Measurements from ENCODE around the gene SPTLC3. TPM values are rescaled to one million over a fixed set of nuclear protein-coding genes. Genes with fewer than 3 reads are reported as not detected.
A peak's percentile ranks its signal among the peaks of the same experiment; 100 is the strongest.

SPTLC3 gene
- total and polyA plus RNA-seq, 5 donors = 4.2 to 16.9 (median 13.1) TPM

DNA sequence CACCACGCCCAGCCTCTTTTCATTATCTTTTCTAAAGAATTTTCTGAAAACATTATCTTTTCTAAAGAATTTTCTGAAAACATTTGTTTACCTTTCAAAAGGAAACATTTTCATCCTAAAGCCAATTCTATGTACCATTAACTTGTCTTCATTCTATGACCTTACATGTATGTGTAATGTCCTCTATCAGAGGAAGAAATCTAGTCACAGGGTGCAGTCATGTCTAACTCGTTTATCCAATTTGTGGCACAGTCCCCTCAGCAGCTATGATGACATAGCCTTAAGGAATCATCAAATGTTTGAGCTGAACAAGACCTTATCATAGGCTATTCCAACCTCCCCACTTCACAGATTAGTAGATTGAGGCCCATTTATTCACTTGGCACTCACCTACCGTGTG lies 21.5 kb upstream of the SPTLC3 start:
- no peak for DNase-seq
- Histone ChIP-seq H3K27ac (ENCODE audit: low read length) (no peak overlapping the region), H3K4me1 (ENCODE audit: control insufficient read depth, insufficient read depth, low read length) (no peaks in the 10 kb centered on the region), H3K9me3 (ENCODE audit: control insufficient read depth, low read length) (no peaks in the 10 kb centered on the region), H3K4me3 (ENCODE audit: low read length) (no peak overlapping the region), H3K27me3 (ENCODE audit: control insufficient read depth, insufficient read depth) (no peaks in the 10 kb centered on the region)
- intact Hi-C loops (cut with DNase I) = no loop called here
- ATAC-seq = no peak
- 73% methylated on average over 3 of the region's 3 CpGs for WGBS

DNA sequence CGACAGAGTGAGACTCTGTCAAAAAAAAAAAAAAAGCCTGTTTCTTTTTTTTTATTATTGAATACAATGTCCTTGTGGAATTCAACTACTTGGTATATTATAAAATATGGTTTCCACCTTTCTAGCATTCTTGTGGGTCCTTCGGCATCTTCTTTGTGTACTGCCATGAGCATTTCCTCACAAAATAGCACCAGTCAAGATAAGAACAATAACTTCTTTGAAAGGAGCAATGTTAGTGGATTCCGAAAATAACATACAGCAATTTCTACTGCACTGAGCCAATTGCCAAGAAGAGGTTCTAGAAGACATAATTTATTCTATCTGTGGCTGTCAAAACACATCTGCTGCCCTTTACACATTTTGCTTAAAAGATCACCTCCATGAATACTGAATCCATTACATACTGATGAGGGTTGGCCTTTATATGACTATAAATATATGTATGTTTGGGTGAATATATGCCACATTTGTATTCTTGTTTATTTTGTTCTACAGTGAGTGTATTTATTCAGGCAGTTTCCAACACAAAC lies 19.1 kb upstream of the SPTLC3 start:
- H3K9me3 ChIP-seq (ENCODE audit: control insufficient read depth, low read length) = no peaks in the 10 kb centered on the region
- H3K4me1 ChIP-seq (ENCODE audit: control insufficient read depth, insufficient read depth, low read length) = no peaks in the 10 kb centered on the region
- intact Hi-C loops (cut with DNase I) = no loop called here
- no peak for DNase-seq
- no peaks in the 10 kb centered on the region for H3K27me3 ChIP-seq (ENCODE audit: control insufficient read depth, insufficient read depth)
- 72% methylated on average over 3 of the region's 3 CpGs for WGBS
- no peak for ATAC-seq
- no peak overlapping the region for H3K27ac ChIP-seq (ENCODE audit: low read length)
- no peak overlapping the region for H3K4me3 ChIP-seq (ENCODE audit: low read length)

DNA sequence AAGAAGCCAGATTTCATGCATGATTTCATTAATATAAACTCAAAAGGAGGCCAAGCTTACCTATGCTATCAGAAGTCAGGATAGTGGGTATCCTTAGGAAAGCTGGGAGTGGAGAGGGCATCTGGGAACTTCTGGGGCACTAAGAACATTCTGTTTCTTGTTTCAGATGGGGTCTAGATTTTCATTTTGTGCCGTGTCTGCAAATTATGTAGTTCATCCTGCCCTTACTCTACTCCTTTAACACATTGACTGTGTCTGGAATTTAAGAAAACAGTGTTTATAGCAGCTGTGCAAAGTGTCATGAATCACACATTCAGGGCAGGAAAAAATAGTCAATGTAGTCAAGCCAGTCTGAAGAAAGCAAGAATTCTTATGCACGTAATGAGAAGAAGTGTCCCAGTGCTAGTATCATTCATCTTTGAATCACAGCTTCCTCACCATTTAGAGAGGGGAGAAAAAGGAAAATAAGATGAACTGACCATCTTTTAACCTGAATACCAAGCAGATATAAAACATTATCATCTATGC lies 11.6 kb upstream of the SPTLC3 start:
- H3K27me3 ChIP-seq (ENCODE audit: control insufficient read depth, insufficient read depth) = no peaks in the 10 kb centered on the region
- no peak for ATAC-seq
- H3K27ac ChIP-seq (ENCODE audit: low read length) = no peak overlapping the region
- no peak overlapping the region for H3K4me3 ChIP-seq (ENCODE audit: low read length)
- intact Hi-C loops (cut with DNase I) = no loop called here
- no peaks in the 10 kb centered on the region for H3K4me1 ChIP-seq (ENCODE audit: control insufficient read depth, insufficient read depth, low read length)
- H3K9me3 ChIP-seq (ENCODE audit: control insufficient read depth, low read length) = no peaks in the 10 kb centered on the region
- 72% methylated on average over 2 of the region's 2 CpGs for WGBS
- DNase-seq = no peak

DNA sequence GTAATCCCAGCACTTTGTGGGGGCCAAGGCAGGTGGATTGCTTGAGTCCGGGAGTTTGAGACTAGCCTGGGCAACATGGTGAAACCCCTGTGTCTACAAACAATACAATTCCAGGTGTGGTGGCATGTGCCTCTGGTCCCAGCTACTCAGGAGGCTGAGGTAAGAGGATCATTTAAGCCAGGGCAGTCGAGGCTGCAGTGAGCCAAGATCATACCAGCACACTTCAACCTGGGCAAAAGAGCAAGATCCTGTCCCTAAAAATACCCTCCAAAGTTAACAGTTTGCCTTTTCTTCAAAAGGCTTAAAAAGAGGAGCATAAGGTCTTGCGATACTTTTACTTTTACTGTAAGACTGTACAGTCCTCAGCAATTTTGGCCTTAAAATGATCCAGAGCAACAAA lies 10.7 kb upstream of the SPTLC3 start:
- no peak overlapping the region for H3K4me3 ChIP-seq (ENCODE audit: low read length)
- intact Hi-C loops (cut with DNase I) = no loop called here
- H3K27me3 ChIP-seq (ENCODE audit: control insufficient read depth, insufficient read depth) = no peaks in the 10 kb centered on the region
- H3K9me3 ChIP-seq (ENCODE audit: control insufficient read depth, low read length) = no peaks in the 10 kb centered on the region
- DNase-seq = no peak
- H3K27ac ChIP-seq (ENCODE audit: low read length) = no peak overlapping the region
- 86% methylated on average over 3 of the region's 3 CpGs for WGBS
- no peaks in the 10 kb centered on the region for H3K4me1 ChIP-seq (ENCODE audit: control insufficient read depth, insufficient read depth, low read length)
- ATAC-seq = no peak

DNA sequence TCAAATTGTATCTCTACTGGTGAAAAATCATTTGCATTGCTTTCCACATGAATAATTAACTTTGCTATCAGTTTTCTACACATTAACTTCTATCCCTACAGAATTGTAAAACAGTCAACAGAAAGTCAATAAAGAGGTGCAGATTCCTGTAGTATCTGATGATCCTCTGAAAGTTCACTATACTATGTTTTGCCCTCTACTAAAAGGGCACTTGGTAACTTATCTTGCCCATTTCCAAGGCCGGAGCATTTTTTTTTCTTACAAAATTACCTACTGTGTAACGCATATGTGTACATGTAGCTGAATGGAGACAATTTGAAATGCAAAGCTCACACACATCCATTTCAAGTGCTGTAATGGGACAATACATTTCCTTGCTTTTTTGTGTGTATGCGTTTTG lies 9.6 kb upstream of the SPTLC3 start:
- ATAC-seq = no peak
- WGBS = 92% methylated on average over 3 of the region's 3 CpGs
- no peak overlapping the region for H3K4me3 ChIP-seq (ENCODE audit: low read length)
- intact Hi-C loops (cut with DNase I) = no loop called here
- H3K9me3 ChIP-seq (ENCODE audit: control insufficient read depth, low read length) = no peaks in the 10 kb centered on the region
- DNase-seq = no peak
- no peaks in the 10 kb centered on the region for H3K27me3 ChIP-seq (ENCODE audit: control insufficient read depth, insufficient read depth)
- H3K4me1 ChIP-seq (ENCODE audit: control insufficient read depth, insufficient read depth, low read length) = no peaks in the 10 kb centered on the region
- no peak overlapping the region for H3K27ac ChIP-seq (ENCODE audit: low read length)

DNA sequence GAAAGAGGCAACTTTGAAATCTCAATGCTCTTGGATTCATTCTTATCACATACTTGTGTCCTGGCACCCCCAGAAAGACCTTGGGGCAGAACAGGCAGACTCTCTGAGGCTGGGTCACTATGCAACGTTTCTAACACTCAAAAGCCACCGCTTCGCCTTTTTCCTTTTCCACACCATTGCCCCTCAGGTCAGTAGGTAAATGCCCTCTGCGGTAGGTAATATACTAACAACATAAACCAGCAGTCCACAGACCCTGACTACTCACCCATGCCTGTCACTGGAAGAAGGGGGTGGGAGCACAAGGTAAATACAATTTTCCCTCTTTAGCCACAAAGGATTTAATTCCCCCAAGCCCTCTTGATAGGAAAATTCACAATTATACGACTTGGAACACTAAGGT lies 6.5 kb upstream of the SPTLC3 start:
- no peaks in the 10 kb centered on the region for H3K27me3 ChIP-seq (ENCODE audit: control insufficient read depth, insufficient read depth)
- ATAC-seq = no peak
- no peaks in the 10 kb centered on the region for H3K9me3 ChIP-seq (ENCODE audit: control insufficient read depth, low read length)
- no peaks in the 10 kb centered on the region for H3K4me1 ChIP-seq (ENCODE audit: control insufficient read depth, insufficient read depth, low read length)
- H3K4me3 ChIP-seq (ENCODE audit: low read length) = no peak overlapping the region
- intact Hi-C loops (cut with DNase I) = no loop called here
- WGBS = 83% methylated on average over 5 of the region's 5 CpGs
- DNase-seq = no peak
- no peak overlapping the region for H3K27ac ChIP-seq (ENCODE audit: low read length)

DNA sequence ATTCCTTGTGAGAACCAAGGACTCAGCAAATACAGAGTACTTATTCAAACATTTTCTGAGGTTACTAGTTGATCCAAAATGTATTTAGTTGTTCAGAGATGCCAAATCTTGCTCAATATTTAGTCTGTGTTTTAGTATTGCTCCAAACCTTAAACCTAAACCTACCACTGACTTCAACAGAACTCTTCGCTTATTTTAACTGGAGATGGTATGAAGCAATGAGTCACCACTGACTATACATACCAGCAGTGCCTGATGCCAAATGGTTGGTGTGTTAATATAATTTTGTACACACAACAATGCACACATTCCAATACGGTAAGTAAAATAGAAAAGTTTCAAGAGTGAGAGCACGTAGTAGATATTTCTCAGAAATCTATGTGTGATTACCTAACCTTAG lies 1.9 kb upstream of the SPTLC3 start:
- H3K27me3 ChIP-seq (ENCODE audit: control insufficient read depth, insufficient read depth) = no peaks in the 10 kb centered on the region
- WGBS = 60% methylated on average over 3 of the region's 3 CpGs
- ATAC-seq = no peak
- DNase-seq = no peak
- H3K27ac ChIP-seq (ENCODE audit: low read length) = no peak overlapping the region
- H3K4me3 ChIP-seq (ENCODE audit: low read length) = no peak overlapping the region
- no peaks in the 10 kb centered on the region for H3K9me3 ChIP-seq (ENCODE audit: control insufficient read depth, low read length)
- intact Hi-C loops (cut with DNase I) = no loop called here
- H3K4me1 ChIP-seq (ENCODE audit: control insufficient read depth, insufficient read depth, low read length) = peaks cover 6% of the 10 kb centered on the region

DNA sequence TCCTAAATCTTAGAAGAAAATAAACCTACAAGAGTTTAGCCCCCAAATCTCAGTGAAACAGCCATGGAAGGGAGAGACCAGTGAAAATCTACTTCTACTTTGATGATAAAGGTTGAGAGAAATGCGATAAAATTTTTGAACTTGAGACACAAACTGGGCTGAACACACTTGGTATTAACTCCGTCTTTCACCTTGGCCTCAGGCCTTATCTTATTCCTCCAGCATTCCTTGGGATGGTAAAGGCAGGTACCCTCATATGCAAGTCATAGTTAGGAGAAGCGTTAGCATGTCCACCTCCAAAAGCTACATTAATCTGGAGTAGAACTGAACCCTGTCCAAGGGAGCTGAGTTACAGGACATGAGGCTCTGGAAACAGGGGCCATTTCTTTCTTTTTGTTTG lies 1.2 kb upstream of the SPTLC3 start:
- no peak for DNase-seq
- H3K4me1 ChIP-seq (ENCODE audit: control insufficient read depth, insufficient read depth, low read length) = peaks cover 6% of the 10 kb centered on the region
- ATAC-seq = no peak
- 54% methylated on average over 3 of the region's 3 CpGs for WGBS
- H3K9me3 ChIP-seq (ENCODE audit: control insufficient read depth, low read length) = no peaks in the 10 kb centered on the region
- intact Hi-C loops (cut with DNase I) = no loop called here
- no peak overlapping the region for H3K4me3 ChIP-seq (ENCODE audit: low read length)
- no peaks in the 10 kb centered on the region for H3K27me3 ChIP-seq (ENCODE audit: control insufficient read depth, insufficient read depth)
- no peak overlapping the region for H3K27ac ChIP-seq (ENCODE audit: low read length)

DNA sequence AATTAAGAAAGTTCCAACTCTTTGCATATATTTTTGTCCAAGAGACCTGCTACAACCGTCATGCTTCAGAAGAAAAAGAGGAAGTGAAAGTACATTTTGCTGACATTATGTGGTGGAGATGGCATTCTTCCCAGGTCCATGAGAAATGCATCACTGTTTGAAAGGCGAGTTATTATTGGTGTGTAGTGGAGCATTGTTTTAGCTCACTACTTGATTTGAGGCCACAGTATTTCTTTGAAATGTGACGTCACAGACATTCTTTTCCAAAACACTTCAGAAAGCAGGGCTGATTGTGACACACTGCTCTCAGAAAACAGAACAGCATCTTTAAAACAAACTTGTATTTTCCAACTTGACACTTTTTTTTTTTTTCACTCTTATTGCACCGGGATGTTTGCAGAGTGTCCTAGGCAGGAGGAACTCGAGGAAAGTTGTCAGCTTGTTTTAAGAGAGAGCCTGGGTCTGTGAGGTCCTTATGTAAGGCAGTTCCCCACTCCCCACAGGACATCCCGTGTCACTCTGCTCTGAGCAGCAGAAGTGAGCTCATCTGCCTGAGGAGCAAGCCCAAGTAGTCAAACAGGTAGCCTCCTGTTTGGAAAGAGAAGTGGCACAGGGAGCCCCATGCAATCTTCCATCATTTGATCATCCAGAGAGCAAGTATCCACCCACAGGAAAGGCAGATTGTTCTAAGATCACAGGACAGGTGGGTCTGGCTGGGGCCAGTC lies 1.1 kb downstream of the SPTLC3 start:
- 10% methylated on average over 6 of the region's 6 CpGs for WGBS
- ATAC-seq = peak; percentile 91 to 93

DNA sequence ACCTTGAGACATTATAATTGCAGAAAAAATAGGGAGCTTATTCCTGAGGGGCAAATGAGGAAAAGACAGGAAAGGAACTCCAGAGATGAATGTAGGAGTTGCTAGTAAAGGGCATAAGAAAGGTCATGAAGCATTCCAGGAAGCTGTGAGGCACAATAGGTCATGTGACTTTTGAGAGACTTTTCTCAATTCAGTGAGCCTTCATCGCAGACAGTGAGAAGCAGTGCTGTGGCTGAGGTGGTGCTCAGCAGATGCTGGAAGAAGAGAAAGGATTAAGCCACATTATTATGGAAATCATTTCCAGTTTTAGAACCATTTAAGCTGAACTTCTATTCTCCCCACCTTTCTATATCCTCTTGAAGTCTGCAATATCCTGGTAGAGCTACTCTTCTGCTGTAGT lies 4.1 kb downstream of the SPTLC3 start:
- no peak overlapping the region for H3K4me3 ChIP-seq (ENCODE audit: low read length)
- H3K27me3 ChIP-seq (ENCODE audit: control insufficient read depth, insufficient read depth) = no peaks in the 10 kb centered on the region
- ATAC-seq (no peak), DNase-seq (no peak)
- intact Hi-C loops (cut with DNase I) = no loop called here
- H3K4me1 ChIP-seq (ENCODE audit: control insufficient read depth, insufficient read depth, low read length) = peaks cover 6% of the 10 kb centered on the region
- WGBS = 50% methylated on average over 1 of the region's 1 CpG
- no peak overlapping the region for H3K27ac ChIP-seq (ENCODE audit: low read length)
- H3K9me3 ChIP-seq (ENCODE audit: control insufficient read depth, low read length) = no peaks in the 10 kb centered on the region

More for the DNA sequence above, 1.1 kb downstream of the SPTLC3 start:
- H3K27me3 ChIP-seq (ENCODE audit: control insufficient read depth, insufficient read depth) = no peaks in the 10 kb centered on the region
- peaks cover 6% of the 10 kb centered on the region for H3K4me1 ChIP-seq (ENCODE audit: control insufficient read depth, insufficient read depth, low read length)
- H3K4me3 ChIP-seq (ENCODE audit: low read length) = peak overlapping the region; percentile 66
- H3K9me3 ChIP-seq (ENCODE audit: control insufficient read depth, low read length) = no peaks in the 10 kb centered on the region
- H3K27ac ChIP-seq (ENCODE audit: low read length) = peak overlapping the region; percentile 73
- intact Hi-C loops (cut with DNase I) = no loop called here
- DNase-seq = no peak

DNA sequence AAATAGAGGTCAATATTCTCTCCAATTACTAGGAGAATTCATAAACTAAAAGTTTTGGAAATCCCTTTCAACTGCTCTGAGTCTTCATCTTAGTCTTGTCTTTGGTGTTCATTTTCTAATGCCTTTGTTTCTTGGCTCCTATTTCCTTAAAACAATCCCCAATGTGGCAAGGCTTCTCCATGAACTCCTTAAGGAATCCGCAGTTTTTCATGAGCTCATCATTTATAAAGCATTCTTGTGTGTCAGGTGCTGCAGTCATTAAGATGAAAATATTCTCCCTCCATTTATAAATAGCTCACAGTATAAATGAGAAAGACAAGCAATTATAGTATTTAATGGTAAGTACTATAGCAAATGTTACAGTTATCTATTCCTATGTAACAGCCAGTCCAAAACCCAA lies 4.6 kb downstream of the SPTLC3 start:
- ATAC-seq (no peak), DNase-seq (no peak)
- Histone ChIP-seq H3K27ac (ENCODE audit: low read length) (no peak overlapping the region), H3K9me3 (ENCODE audit: control insufficient read depth, low read length) (no peaks in the 10 kb centered on the region), H3K4me3 (ENCODE audit: low read length) (no peak overlapping the region), H3K4me1 (ENCODE audit: control insufficient read depth, insufficient read depth, low read length) (peaks cover 6% of the 10 kb centered on the region), H3K27me3 (ENCODE audit: control insufficient read depth, insufficient read depth) (no peaks in the 10 kb centered on the region)
- intact Hi-C loops (cut with DNase I) = no loop called here
- 88% methylated on average over 1 of the region's 1 CpG for WGBS

Data from right cardiac atrium (tissue), 5 donors.